ENCODE results near the gene CEL.

GRCh38 chr9:133026426-133026825, 35.4 kb upstream of the CEL start:
- TF ChIP-seq, protein P1, sequence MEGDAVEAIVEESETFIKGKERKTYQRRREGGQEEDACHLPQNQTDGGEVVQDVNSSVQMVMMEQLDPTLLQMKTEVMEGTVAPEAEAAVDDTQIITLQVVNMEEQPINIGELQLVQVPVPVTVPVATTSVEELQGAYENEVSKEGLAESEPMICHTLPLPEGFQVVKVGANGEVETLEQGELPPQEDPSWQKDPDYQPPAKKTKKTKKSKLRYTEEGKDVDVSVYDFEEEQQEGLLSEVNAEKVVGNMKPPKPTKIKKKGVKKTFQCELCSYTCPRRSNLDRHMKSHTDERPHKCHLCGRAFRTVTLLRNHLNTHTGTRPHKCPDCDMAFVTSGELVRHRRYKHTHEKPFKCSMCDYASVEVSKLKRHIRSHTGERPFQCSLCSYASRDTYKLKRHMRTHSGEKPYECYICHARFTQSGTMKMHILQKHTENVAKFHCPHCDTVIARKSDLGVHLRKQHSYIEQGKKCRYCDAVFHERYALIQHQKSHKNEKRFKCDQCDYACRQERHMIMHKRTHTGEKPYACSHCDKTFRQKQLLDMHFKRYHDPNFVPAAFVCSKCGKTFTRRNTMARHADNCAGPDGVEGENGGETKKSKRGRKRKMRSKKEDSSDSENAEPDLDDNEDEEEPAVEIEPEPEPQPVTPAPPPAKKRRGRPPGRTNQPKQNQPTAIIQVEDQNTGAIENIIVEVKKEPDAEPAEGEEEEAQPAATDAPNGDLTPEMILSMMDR (IDR thresholded peaks at IDR 0.05): no peak
- TF ChIP-seq POLR2AphosphoS5 (IDR thresholded peaks at IDR 0.05) (no peak), POLR2A (IDR thresholded peaks at IDR 0.05) (no peak)
